Neural progenitor cell (in vitro differentiated cells): ENCODE results near the gene RAB31.

Source experiments
- EZH2 ChIP-seq: fragments of 200-600 bp; sonication (generic); IDR thresholded peaks from 2 replicates; pipeline ENCODE4 v1.6.1; 2017; ENCODE audit warnings: antibody characterized with exemption, mild to moderate bottlenecking, moderate library complexity
- TF ChIP-seq, protein P1 (sequence below): fragments of 200-600 bp; sonication (generic); IDR thresholded peaks from 2 replicates; pipeline ENCODE4 v1.5.1; 2017; ENCODE audit warnings: antibody characterized with exemption, mild to moderate bottlenecking

DNA sequence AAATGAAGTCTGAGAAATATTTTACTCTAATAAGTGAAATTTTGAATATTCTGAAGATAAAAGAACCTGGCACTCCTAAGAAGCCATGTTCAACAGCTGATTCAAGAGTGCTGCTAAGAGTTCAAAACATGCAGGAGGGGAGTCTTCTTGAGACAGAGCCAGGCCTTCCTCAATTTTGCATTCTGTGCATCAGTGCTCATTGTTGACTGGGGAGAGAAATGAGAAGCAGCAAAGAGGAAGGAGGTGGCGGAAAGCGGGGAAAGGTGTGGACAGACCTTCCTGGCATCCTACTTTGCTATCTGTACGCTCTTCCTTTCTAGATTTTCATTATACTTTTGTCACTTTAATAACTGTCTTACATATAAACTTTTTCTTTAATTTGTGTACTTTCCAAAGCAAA is 148.0 kb downstream of the RAB31 start:
- TF ChIP-seq, protein P1, sequence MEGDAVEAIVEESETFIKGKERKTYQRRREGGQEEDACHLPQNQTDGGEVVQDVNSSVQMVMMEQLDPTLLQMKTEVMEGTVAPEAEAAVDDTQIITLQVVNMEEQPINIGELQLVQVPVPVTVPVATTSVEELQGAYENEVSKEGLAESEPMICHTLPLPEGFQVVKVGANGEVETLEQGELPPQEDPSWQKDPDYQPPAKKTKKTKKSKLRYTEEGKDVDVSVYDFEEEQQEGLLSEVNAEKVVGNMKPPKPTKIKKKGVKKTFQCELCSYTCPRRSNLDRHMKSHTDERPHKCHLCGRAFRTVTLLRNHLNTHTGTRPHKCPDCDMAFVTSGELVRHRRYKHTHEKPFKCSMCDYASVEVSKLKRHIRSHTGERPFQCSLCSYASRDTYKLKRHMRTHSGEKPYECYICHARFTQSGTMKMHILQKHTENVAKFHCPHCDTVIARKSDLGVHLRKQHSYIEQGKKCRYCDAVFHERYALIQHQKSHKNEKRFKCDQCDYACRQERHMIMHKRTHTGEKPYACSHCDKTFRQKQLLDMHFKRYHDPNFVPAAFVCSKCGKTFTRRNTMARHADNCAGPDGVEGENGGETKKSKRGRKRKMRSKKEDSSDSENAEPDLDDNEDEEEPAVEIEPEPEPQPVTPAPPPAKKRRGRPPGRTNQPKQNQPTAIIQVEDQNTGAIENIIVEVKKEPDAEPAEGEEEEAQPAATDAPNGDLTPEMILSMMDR, result no peak
- no peak for TF ChIP-seq EZH2
